C4-2B (cell line): ENCODE measurements around the gene UBN2.

Experiments
- CTCF ChIP-seq: fragments of 450-650 bp; conservative IDR thresholded peaks from 2 replicates; pipeline ENCODE4 v1.5.1; 2017; ENCODE audit warnings: mild to moderate bottlenecking
- ZFX ChIP-seq: fragments of 450-650 bp; IDR thresholded peaks from 2 replicates; pipeline ENCODE4 v1.6.1; 2017

DNA sequence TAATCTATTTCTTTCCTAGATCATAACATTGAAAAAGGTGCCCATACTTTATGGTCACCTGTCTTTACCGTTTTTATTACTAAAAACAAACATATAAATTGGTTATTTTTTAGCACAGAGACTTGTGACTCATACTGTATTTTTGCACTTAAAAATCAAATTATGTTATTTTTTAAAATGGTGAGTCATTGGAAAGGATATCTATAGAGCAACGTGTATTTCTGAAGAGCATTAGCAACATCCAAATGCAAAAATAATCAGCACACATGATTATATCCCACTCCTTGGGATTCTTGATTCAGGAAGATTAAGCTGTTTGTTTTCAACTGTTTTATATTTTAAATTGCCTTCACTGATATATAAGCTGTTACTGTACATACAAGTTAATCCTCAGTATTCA lies 69.4 kb downstream of the UBN2 start:
- TF ChIP-seq CTCF (no peak), ZFX (no peak)
